HCT116 (cell line): ENCODE results near the gene TPRX1.

Experiments
- CEBPB ChIP-seq: IDR thresholded peaks from 2 replicates; pipeline ENCODE4 v1.6.1; 2012; ENCODE audit warnings: low read depth
- JUND ChIP-seq: IDR thresholded peaks from 2 replicates; pipeline ENCODE4 v1.6.1; 2012
- POLR2A ChIP-seq: IDR thresholded peaks from 2 replicates; pipeline ENCODE4 v1.7.0; 2011; ENCODE audit warnings: borderline replicate concordance; ENCODE audit not compliant: insufficient read depth, insufficient read length; ENCODE audit errors: extremely low read depth
- POLR2AphosphoS5 ChIP-seq: IDR thresholded peaks from 2 replicates; pipeline ENCODE4 v1.6.1; 2011; ENCODE audit warnings: mild to moderate bottlenecking, low read depth, low read length, moderate library complexity
- RAD21 ChIP-seq: IDR thresholded peaks from 2 replicates; pipeline ENCODE4 v1.6.1; 2012; ENCODE audit warnings: low read depth, mild to moderate bottlenecking
- SRF ChIP-seq: IDR thresholded peaks from 2 replicates; pipeline ENCODE4 v1.6.1; 2012; ENCODE audit warnings: low read depth
- ZNF274 ChIP-seq: fragments of 200-500 bp; sonication (Bioruptor generic); IDR thresholded peaks from 2 replicates; pipeline ENCODE4 v1.6.1; 2014; ENCODE audit warnings: mild to moderate bottlenecking, low read depth, low read length, inconsistent platforms
- TF ChIP-seq, protein P1 (sequence below), 3 experiments: fragments of 200-600 bp in 1 of 3; sonication (generic) in 1 of 3; IDR thresholded peaks in 2 of 3; conservative IDR thresholded peaks in 1 of 3; 2 replicates each; pipeline ENCODE4 v1.5.1; 2012 to 2017; ENCODE audit warnings: low read depth in 2 of 3, low read length in 2 of 3, antibody characterized with exemption in 1 of 3, borderline replicate concordance in 1 of 3, control low read depth in 1 of 3, mild to moderate bottlenecking in 1 of 3, mixed read lengths in 1 of 3, mixed run types in 1 of 3, moderate library complexity in 1 of 3; ENCODE audit not compliant: insufficient read depth in 1 of 3

DNA sequence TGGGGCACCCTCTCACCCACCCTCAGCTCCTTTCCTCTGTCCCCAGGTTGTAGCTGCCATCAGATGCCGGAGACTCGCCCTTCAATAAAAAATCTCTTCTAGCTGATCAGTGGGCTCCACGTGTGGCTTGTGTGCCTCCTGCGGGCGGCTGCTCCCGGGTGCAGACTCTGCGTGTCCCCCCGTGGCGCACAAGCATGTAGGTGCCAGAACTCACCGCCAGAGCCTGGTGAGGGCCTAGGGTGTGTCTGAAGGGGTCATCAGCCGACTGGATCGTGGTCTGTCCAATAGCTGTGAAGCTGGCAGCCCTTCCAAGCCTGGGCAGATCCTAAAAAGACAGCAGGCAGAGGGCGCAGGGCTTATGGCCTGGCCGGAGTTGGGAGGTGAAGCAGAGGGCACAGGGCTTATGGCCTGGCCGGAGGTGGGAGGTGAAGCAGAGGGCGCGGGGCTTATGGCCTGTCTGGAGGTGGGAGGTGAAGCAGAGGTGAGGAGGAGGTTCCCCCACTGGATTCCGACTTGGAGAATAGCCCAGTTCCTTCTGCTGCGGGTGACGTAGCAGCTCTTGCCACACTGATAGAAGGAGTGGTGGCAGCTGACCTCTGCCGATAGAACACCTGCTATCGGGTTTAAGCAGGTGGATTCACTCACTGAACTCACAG is 47.3 kb downstream of the TPRX1 start:
- TF ChIP-seq POLR2AphosphoS5, result no peak
- TF ChIP-seq JUND, result no peak
- TF ChIP-seq, protein P1, sequence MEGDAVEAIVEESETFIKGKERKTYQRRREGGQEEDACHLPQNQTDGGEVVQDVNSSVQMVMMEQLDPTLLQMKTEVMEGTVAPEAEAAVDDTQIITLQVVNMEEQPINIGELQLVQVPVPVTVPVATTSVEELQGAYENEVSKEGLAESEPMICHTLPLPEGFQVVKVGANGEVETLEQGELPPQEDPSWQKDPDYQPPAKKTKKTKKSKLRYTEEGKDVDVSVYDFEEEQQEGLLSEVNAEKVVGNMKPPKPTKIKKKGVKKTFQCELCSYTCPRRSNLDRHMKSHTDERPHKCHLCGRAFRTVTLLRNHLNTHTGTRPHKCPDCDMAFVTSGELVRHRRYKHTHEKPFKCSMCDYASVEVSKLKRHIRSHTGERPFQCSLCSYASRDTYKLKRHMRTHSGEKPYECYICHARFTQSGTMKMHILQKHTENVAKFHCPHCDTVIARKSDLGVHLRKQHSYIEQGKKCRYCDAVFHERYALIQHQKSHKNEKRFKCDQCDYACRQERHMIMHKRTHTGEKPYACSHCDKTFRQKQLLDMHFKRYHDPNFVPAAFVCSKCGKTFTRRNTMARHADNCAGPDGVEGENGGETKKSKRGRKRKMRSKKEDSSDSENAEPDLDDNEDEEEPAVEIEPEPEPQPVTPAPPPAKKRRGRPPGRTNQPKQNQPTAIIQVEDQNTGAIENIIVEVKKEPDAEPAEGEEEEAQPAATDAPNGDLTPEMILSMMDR (IDR thresholded peaks at IDR 0.05 in 2 of 3, conservative IDR thresholded peaks at IDR 0.05 in 1 of 3; ENCODE audit: borderline replicate concordance in 1 of 3, insufficient read depth in 1 of 3, low read depth in 2 of 3, low read length in 2 of 3), result no peak
- no peak for TF ChIP-seq POLR2A
- no peak for TF ChIP-seq SRF
- no peak for TF ChIP-seq CEBPB
- TF ChIP-seq ZNF274, result no peak
- no peak for TF ChIP-seq RAD21
